GM13976 (cell line): ENCODE measurements around the gene IL1RL1.

Source experiments
- DNase-seq: peaks from one replicate; pipeline ENCODE4 v3.0.0; 2012; ENCODE audit warnings: low spot score
- in situ Hi-C: fragments of 300-500 bp; cut with MboI; formaldehyde crosslinking; loops from one replicate; pipeline ENCODE4 v1.12.0; 2022; ENCODE audit warnings: low sequenced_read_pairs, mixed read lengths, inconsistent platforms; ENCODE audit not compliant: unreplicated experiment
- TF ChIP-seq, protein P1 (sequence below): IDR thresholded peaks from 2 replicates; pipeline ENCODE4 v1.5.1; 2012; ENCODE audit warnings: borderline replicate concordance, mild to moderate bottlenecking; ENCODE audit not compliant: insufficient read depth; ENCODE audit errors: extremely low read depth, missing control alignments, control extremely low read depth

IL1RL1 gene

DNA sequence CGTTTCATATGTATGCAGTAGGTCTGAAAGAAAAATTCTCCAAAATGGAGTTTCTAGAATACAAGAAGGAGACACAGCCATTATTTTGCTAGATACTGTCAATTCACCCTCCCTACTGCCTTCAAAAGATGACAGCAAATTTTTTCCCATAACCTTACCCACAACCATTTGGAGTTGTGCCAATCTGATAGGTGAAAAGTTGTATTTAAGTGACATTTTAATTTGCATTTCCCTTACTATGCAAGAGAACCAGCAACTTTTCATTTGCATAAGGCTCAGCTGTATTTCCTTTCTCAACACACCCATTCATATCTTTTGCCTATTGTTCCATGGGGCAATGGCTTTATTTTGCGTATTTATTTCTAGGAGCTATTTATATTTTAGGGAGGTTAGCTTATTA, 80.2 kb downstream of the IL1RL1 start:
- TF ChIP-seq, protein P1, sequence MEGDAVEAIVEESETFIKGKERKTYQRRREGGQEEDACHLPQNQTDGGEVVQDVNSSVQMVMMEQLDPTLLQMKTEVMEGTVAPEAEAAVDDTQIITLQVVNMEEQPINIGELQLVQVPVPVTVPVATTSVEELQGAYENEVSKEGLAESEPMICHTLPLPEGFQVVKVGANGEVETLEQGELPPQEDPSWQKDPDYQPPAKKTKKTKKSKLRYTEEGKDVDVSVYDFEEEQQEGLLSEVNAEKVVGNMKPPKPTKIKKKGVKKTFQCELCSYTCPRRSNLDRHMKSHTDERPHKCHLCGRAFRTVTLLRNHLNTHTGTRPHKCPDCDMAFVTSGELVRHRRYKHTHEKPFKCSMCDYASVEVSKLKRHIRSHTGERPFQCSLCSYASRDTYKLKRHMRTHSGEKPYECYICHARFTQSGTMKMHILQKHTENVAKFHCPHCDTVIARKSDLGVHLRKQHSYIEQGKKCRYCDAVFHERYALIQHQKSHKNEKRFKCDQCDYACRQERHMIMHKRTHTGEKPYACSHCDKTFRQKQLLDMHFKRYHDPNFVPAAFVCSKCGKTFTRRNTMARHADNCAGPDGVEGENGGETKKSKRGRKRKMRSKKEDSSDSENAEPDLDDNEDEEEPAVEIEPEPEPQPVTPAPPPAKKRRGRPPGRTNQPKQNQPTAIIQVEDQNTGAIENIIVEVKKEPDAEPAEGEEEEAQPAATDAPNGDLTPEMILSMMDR, result no peak
- in situ Hi-C loops, result no loop called here
- no peak for DNase-seq

DNA sequence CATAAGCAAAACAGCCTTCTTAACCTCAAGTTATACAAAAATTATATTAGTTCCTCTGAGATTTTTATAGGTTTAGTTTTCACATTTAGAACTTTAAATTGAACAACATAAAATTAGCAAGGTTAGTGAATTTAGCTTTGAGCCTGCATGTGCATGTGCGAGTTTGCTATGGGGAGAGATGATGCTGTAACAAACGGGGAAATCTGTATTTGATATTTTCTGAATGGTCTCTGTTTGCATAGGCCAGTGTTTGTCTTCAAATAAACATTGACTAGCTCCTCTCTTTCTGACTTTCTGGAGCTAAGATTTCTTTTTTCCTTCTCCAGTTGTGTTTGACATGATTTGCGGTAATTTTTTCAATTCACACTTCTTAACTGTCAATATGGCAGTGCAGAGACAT, 80.7 kb downstream of the IL1RL1 start:
- TF ChIP-seq, protein P1, result no peak
- no peak for DNase-seq
- in situ Hi-C loops, result no loop called here

DNA sequence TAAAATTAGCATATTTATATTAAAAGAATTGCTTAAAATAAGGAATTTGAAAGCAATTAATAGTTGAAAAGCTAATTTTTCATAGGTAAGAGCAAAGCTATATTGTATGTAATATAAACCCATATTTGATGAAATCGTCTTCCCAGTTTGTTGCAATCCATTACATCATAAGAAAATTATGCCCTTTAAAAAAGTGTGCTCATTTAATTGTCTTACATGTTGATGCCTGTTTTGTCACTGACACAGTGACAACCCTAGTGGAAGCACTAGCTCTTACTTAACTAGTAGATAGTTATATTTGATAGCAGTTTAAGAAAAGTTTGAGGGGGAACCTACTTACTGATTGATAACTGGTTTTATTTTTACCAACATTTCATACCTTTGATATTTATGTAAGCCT, 81.6 kb downstream of the IL1RL1 start:
- in situ Hi-C loops, result no loop called here
- TF ChIP-seq, protein P1, result no peak
- DNase-seq, result no peak

DNA sequence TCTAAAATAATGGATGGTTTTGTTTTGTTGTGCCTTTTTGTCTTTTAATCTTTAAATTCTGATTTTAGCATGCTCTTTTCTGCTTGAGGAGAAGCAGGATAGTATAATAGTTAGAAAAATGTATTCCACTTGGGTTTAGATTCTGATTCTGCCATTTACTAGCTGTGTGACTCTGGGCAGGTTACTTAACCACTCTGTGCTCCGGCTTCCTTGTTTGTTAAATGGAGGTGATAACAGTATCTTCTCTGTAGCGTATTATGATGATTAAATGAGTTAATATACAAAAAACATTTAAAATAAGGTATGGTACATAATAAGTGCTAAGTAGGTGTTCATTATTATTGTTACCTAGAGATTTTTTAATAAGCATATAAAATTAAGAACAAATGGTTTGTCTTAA, 84.6 kb downstream of the IL1RL1 start:
- TF ChIP-seq, protein P1, result no peak
- DNase-seq, result no peak
- in situ Hi-C loops, result no loop called here

DNA sequence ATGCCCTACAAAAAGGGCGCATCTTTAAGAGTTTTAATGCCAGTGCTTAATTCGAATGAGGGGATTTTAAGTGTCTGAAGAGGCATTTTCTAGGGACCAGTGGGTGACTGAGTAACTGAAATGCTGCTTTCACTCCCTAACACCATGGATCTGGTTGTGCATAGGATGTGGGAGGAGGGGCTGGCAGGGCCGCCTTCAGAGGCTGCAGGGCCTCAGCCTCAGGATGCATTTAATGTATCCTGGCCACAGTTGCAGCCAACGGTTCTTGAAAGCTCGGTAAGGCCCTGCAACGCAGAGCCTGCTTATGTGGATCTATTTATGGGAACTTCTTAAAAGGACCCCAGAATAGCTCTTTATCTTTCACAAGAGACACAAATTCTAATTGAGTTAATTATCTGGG, 85.8 kb downstream of the IL1RL1 start:
- TF ChIP-seq, protein P1, result no peak
- no peak for DNase-seq
- in situ Hi-C loops, result no loop called here

DNA sequence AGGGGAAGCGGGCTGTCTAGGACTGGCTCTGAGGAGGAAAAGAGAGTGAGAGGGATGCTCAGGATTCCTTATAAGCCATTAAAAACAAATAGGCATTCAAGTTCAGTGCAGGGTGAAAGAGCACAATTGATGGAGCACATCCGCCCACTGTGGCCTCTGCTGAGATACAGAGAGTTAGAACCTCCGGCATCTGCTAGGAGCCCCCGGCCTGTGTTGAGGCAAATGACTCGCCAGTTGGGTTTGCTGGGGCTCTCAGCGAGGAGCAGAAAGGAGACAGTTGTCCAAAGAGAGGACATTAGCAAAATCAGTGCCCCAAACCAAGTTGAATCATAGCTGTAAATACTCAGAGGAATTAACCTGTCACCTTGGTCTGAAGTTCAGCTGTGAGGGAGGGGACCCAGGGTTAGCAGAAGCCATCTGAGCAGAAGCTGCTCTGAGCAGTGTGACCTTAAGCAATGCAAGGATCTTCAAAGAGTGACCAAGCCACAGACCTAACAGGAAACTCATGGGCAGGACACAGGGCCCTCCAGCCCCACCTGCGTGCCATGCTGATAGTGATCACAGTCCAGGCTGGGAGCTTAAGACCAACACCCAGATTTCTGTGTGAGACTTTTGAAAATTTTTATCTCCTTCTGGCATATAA, 88.3 kb downstream of the IL1RL1 start:
- TF ChIP-seq, protein P1, result no peak
- no peak for DNase-seq
- in situ Hi-C loops, result no loop called here
